GM18858 (cell line): ENCODE results near the gene SLC2A2.
"Not testable (repeated sequence)": the region's sequence is repeated elsewhere in the genome, so short reads cannot be mapped to it uniquely, and the experiment has no call there.

ENCODE experiments used
- ATAC-seq: cut with Tn5 transposase; IDR thresholded peaks from one replicate; pipeline ENCODE4 v1.9.1; 2021; ENCODE audit not compliant: unreplicated experiment

SLC2A2 gene

DNA sequence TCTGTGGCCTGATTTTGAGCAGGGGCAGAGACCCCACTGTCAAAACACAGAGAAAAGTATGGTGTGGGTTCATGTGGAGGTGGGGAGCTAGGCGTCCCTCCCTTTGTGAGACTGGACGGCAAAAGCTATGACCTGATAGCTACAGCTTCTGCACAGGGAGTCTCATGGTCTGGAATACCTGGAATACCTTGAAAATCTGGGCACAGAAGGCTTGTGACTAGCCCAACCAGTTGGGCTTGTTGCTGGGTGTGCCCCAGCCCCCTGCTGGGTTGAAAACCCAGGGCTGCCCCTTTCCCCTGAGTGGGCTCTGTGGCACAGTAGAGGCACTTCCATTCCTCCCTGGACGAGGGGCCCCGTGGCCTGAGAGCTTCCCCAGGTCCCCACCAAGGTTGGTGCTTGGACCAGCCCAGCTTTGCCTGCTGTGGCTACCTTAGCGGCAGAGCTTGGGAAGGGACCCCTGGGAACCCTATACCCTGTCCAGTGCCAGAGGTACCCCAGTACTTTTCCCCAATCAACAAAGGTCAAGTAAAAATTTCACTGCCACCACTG lies 37.3 kb downstream of the SLC2A2 start:
- no peak for ATAC-seq

DNA sequence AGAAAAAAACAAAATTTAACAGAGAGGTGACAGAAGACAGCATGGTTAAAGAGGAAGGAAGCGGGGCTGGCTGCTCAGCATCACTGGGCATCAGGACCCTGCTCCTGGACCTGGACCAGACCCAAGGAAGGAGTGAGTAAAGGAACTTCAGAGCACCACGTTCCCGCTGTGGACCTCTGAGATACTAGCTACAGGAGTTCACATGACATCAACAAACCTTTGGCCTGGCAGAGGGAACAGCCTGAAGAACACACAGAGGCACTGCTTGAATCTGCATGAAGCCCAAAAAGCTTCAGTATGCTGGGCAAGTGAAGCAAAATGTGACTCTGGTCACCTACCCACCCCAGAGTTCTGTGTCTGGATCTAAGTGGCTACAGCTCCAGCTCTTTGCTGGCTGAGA lies 38.1 kb downstream of the SLC2A2 start:
- no peak for ATAC-seq

DNA sequence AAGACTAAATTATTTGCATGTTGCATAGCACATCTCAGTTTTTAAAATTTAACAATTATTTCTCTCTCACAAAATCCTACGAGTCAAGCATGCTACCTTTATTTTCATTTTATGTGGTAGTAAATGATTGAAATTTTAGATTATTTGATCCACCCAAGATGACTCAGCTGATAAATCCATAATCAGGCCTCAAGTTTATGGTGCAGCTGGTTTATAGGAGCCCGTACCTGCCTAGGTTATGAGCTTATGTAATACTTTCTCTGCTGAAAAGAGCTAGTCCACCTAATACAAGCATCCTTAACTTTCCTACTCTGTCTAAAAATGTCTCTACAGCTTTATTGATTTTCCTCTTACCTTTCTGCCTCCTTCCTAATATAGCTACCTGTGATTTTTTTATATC lies 41.2 kb downstream of the SLC2A2 start:
- ATAC-seq: no peak

DNA sequence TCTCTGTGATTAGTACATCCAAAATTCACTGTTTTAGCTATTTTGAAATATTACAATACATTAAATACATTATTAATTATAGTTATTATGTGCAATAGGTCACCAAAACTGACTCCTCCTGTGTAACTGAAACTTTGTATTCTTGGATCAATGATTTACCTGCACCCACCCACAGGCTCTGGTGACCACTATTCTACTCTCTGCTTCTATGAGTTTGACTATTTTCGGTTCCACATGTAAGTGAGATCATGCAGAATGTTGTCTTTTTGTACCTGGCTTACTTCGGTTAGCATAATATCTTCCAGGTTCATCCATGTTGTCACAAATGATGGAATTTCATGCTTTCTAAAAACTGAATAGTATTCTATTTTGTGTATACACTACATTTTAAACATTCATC lies 43.8 kb downstream of the SLC2A2 start:
- peak; percentile 97 for ATAC-seq

DNA sequence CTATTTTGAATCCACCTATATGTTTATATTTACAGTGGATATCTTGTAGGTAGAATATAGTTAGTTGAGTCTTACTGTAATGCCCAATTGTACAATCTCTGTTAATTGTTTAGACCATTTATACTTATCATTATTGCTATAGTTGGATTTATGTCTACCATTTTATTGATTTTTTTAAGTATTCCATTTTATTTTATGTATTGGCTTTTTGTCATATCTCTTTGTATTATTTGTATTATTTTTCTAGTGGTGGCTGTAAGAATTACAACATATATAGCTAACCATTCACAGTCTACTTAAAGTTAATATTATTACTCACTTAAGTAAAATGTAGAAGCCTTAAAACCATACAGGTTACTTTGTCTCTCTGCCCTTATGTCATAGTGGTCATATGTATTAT lies 46.1 kb downstream of the SLC2A2 start:
- ATAC-seq: no peak

DNA sequence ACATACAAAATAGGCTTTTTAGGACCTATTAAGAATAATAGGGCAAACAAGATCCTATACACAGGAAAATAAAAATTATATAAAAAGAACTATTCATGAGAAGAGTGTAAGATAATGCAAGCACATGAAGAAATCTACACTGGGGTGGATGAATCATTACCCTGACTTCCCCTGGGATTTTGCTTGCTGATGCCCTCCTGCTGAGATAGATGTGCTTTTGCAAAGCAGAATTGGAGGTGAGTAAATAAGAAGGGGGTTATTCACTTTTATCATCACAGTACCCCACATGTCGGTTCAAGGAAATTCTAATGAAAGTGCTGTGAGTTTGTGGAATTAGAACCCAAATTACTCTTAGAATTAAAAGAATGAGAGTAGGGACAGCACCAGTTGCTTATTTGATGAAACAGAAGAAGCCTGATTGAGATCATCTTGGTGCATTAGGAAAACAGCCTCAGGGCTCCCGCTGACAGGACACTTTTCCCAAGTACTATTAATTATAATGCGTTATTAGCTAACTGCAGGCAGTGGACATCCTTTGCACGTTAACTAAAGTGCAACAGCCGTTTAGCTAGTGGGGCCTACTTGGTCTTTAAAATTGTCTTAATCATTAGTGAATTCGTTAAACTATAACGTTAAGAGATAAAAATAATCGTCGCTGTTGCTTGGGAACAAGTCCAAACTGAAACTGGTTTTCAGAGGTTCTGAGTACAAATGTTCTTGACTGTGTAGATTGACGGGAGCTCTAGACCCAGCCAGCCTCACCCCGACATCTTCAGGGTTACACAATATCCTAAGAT lies 48.4 kb downstream of the SLC2A2 start:
- ATAC-seq: no peak

DNA sequence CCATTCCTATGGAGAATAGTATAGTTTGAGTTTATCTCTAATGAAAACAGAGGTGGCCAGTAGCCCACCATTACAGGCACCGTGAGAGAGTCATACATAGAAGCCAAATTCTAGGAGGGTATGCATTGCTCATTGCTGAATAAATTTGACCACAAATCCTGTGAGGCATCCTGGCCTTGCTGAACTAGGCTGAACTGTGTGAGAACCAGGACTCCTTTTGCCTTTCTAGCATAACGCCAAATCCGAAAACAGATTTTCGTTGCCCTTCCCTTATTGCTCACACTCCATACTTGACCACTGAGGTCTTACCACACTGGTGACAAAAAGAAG lies 50.4 kb downstream of the SLC2A2 start:
- ATAC-seq: no peak

DNA sequence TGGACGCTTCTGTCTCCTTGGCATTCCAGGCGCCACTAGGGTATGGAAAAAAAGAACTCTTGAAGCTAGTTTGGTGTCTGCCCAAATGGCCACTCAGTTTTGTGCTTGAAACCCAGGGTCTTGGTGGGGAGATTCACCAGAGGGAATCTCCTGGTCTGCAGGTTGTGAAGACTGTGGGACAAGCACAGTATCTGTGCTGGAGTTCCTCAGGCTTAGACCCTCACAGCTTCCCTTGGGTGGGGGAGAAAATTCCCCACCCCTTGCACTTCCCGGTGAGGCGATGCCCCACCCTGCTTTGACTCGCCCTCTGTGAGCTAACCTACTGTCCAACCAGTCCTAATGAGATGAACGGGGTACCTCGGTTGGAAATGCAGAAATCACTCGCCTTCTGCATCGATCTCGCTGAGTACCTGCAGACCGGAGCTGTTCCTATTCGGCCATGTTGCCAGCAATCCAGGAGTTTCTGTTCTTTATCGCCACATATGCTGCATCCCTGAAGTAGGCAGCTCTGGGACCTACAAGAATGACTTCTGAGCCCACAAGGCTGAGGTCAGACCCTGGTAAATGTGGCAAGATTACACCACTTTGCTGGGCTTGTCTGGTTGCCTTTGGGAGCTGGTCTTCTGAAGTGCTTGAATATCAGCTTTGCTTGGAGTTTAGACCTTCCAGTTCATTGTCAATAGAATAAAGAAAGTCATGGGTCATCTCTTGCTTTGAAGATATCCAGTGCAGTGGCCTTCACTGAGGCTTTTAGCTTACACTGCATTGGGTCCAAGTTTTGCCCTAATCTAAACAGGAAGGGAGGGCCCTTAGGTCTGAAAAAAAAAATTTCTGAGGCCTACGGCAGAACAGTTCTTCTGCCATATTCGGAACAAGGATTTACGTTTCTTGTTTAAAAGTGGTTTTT lies 51.0 kb downstream of the SLC2A2 start:
- ATAC-seq: no peak

DNA sequence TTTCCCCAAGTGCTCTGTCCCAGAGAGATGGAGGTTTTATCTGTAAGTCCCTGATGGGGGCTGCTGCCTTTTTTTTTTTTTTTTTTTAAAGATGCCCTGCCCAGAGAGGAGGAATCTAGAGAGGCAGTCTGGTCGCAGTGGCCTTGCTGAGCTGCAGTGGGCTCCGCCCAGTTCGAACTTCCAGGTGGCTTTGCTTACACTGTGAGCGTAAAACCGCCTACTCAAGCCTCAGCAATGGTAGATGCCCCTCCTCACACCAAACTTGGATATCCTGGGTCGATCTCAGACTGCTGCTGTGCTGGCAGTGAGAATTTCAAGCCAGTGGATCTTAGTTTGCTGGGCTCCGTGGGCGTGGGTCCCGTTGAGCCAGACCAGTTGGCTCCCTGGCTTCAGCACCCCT lies 51.6 kb downstream of the SLC2A2 start:
- ATAC-seq: no peak

DNA sequence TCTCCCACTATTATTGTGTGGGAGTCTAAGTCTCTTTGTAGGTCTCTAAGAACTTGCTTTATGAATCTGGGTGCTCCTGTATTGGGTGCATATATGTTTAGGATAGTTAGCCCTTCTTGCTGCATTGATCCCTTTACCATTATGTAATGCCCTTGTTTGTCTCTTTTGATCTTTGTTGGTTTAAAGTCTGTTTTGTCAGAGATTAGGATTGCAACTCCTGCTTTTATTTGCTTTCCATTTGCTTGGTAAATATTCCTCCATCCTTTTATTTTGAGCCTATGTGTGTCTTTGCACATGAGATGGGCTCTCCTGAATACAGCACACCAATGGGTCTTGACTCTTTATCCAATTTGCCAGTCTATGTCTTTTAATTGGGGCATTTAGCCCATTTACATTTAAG lies 53.6 kb downstream of the SLC2A2 start:
- ATAC-seq: not testable (repeated sequence)

DNA sequence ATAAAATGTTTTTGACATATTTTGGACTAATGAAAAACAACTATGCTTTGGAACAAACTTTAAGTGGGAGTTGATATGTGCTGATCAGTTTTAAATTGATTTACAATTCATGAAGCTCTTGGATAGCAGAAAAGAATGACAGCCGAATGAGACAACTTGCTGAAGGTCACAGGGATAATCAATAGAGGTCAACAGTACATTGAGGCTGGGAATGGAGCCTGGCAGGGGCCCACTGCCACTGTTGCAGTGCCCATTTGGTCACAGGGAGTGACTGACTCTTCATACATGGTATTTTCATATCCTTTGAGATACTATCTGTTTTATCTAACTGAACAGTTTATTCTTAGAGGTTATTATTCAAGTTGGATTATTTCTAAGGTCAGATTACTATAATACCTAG lies 59.4 kb downstream of the SLC2A2 start:
- no peak for ATAC-seq

DNA sequence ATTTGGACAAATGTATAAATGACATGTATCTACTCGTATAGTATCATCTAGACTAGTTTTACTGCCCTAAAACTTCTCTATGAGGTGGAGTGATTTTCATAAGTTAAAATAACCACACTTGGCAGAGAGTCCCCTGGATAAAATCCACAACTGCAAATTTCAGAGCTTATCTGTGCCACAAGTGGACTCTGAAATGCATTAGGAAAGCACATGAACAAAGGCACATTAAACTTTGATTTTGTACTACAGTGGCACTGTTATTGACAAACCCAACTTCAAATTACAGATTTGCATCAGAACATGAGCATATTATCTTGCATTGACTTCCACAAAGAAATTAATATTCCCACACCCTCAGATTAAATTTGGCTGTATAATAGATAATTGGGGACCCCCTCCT lies 60.0 kb downstream of the SLC2A2 start:
- ATAC-seq: no peak

DNA sequence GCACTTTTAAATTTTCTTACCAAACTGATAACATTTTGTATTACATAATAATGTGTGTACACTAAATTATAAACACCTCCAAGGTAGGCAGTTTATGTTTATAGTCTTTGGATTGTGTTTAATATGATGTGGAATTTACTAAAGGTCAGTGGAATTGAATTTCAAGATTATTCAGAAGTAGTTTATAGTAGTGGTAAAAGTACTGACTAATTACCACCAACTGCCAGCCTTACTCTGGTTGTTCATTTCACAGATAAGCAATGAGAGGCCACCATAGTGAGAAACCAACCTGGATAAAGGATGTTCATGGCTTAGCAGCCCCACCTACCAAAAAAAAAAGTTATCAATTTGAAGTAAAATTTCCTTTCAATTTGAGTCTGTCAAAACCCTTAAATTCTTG lies 64.1 kb downstream of the SLC2A2 start:
- ATAC-seq: no peak

DNA sequence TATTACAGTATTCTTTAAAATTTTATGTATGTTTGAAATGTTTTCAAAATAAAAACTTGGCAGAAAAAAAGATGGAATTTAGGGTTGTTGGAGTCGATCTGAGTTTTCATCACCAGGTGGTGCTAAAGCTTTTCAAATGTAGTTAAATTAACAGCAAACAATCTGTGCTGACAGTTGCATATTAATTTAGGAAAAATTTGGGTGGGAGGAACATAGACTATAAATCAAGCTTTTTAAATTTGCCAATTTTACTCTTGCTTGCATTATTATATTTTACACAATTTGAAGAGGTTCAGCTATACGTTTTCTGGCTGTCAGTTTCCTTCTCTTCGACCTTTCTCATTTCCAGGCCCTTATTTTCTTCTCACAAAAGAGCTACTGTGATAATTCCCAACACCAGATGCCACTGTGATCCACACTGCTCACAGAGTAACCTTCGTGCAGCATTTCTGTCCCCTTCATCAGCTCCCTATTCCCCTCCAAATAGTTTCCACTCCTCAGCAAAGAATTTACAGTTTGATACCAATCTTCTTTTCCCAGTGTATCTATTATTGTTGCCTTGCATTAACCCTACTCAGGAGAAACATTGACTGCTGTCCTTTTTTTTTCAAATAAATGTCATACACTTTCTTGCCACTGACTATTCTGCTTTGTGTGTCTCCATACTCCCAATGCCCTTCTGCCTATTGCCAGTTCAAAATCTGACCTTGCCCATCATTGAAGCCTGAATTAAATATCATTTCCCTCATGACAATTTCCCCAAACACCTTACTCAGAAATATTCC lies 64.7 kb downstream of the SLC2A2 start:
- no peak for ATAC-seq

DNA sequence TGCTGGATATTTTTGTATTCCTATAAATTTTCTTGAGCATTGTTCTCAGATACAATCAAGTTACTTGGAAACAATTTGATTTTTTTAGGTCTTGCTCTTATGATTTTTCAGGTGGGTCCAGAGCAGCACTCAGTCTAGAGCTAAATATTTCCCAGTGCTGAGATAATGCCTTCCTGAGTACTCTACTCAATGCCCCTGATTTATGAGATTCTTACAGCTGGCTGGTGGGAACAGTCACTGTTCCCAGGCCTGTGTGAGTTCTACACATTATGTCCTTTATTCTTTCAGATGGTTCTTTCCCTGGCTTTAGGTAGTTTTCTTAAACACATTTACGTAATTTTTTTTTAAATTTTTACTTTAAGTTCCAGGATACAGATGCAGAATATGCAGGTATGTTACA lies 67.1 kb downstream of the SLC2A2 start:
- ATAC-seq: no peak

DNA sequence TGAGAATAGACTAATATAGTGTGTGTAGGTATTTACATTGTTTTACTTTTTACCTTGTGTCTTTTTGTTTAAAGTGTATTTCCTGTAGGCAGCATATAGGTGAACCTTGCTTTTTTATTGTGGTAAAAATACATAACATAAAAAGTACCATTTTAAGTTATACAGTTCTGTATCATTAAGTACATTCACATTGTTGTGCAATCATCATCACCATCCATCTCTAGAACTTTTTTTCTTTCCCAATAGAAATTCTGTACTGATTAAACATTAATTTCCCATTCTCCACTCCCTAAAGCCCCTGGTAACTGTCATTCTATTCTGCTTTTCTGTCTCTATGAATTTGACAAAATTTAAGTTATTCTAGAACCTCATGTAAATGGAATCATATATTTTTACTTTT lies 69.9 kb downstream of the SLC2A2 start:
- no peak for ATAC-seq

DNA sequence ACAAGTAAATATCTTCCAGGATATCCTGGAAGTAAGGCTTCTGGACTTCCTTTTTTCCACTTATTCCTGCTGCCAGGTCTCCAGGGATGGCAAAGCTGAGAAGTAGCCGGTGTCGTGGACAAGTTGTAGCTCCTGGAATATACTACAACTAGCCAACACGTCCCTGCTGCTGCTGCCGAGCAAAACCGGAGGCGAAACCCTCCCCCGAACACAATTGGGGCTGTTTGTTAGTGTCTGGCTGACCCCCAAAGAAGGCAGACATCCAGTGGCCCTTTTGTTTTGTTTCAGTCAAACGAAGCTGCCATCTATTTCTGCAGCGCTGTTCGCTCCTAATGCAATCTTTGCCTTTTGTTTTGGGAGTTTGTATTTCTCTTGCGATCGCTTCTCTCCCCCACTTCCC lies 72.8 kb downstream of the SLC2A2 start:
- ATAC-seq: no peak

DNA sequence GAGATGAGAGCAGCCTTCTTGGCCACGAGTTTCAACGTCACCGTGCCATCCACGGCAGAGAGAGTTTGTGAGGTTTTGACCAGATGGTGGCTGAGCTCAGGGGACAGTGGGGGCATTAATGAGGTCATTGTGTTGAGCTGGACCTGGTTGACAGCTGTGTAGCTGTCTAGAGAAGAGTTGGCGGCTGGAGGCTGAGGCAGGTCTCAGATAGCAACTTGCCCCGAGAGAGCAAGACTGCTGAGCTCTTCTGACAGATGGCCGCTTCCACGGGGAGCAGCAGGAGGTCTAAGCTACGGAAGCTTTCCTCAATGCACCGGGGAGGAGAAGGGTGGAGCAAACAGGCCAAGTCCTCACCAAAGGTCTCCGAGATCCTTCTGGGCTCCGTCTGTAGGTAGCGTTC lies 73.3 kb downstream of the SLC2A2 start:
- ATAC-seq: no peak

DNA sequence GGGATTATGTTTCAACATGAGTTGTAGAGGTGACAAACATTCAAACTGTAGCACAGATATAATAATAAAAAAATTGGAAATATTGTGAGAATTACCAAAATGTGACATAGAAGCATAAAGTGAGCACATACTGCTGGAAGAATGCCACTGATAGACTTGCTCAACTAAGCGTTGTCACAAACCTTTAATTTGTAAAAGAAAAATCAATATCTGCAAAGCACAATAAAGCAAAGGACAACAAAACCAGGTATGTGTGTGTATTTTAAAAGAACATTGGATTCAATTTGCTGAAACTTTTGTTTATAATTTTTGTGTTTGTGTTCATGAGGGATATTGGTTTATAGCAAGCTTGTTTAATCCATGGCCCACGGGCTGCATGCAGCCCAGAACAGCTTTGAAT lies 77.3 kb downstream of the SLC2A2 start:
- no peak for ATAC-seq

DNA sequence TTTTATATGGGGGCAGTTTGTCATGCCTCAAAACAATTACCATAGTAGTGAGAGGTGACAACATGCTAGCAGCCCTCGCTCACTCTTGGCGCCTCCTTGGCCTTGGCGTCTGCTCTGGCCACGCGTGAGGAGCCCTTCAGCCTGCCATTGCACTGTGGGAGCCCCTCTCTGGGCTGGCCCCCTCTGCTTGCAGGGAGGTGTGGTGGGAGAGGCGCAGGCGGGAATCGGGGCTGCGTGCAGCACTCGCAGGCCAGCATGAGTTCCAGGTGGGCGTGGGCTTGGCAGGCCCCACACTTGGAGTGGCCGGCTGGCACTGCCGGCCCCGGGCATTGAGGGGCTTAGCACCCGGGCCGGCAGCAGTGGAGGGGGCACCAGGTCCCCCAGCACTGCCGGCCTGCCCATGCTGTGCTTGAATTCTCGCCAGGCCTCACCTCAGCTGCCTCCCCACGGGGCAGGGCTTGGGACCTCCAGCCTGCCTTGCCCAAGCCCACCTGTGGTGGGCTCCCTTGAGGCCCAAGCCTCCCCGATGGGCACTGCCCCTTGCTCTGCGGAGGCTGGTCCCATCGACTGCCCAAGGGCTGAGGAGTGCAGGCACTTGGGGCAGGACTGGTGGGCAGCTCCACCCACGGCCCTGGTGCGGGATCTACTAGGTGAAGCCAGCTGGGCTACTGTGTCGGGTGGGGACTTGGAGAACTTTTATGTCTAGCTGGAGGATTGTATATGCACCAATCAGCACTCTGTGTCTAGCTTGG lies 79.3 kb downstream of the SLC2A2 start:
- no peak for ATAC-seq
